DMS153 treated with DMSO at 0.1 percent for 48 hours (cell line): Measurements from ENCODE around the gene KCNE1.
A peak's percentile ranks its signal among the peaks of the same experiment; 100 is the strongest.
"Not testable (repeated sequence)": the region's sequence is repeated elsewhere in the genome, so short reads cannot be mapped to it uniquely, and the experiment has no call there.

ENCODE experiments used
- DNase-seq: peaks from one replicate; lab custom pipeline; 2025; ENCODE audit not compliant: unreplicated experiment; lab: John Stamatoyannopoulos, UW

KCNE1 gene

GRCh38 chr21:34513129-34513675 lies 1.2 kb upstream of the KCNE1 start:
- no peak for DNase-seq

DNA sequence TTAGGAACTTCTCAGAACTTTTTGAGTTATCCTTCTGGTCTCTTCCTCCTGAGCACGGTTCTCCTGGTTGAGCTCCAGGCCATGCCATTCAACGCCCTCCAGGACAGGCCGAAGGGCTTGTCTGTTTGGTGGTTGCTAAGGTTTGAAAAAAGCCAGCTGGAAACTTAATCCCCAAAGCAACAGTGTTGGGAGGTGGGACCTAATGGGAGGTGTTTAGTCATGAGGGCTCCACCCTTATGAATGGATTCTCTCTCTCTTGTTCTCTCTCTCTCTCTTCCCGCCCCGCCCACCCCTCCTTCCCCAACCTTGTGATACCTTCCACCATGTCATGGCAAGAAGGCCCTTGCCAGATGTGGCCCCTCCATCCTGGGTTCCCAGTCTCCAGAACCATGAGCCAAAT lies 829 bp downstream of the KCNE1 start:
- no peak for DNase-seq

DNA sequence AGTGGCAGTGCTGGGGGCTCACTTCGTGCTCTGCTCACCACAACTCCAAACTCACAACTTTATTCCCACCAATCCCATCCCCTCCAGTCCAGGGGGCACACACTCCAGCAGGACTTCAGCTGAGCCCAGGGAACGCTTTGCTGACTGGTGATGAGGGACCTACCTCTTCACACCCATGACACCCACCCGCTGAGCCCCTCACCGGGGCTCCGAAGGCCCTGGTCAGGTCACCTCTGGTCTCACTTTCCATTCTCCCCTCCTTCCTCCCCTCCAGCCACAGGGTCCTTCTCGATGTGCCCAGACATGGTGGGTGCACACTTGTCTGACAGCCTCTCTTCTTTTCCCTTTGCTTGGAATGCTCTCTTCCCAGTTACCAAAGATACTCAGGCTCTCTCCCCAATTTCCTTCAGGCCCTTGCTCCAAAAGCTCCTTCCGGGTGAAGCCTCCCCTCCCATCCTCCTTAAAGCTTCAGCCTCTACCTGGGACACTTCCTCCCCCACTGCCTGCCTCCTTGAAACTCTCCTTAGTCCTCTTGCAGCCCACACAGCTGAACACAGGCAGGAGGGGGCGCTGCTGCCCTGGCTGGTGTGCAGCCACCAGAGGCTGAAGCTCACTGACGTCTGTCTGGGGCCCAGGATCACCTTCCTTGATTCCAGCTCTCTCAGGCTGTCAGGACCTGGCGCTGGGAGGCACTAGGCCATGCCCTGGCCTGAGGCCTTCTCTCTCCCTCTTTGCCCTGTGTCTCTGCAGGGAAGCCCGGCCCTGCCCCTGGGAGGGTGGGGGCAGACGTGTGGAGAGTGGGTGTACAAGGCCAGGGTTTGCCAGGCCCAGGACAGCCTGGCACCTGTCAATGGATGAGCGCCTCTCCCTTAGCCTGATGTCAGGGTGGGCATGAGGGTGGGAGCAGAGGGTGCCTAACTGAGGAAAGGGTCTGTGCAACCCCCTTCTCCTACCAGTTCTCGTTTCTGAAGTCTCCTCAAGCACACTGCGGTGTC lies 1.6 kb downstream of the KCNE1 start:
- DNase-seq: peak; percentile 6

GRCh38 chr21:34509151-34509550 lies 2.9 kb downstream of the KCNE1 start:
- DNase-seq: no peak

- DNase-seq: no peak
These were observed 7.4 kb downstream of the KCNE1 start for GRCh38 chr21:34504595-34504994.

DNA sequence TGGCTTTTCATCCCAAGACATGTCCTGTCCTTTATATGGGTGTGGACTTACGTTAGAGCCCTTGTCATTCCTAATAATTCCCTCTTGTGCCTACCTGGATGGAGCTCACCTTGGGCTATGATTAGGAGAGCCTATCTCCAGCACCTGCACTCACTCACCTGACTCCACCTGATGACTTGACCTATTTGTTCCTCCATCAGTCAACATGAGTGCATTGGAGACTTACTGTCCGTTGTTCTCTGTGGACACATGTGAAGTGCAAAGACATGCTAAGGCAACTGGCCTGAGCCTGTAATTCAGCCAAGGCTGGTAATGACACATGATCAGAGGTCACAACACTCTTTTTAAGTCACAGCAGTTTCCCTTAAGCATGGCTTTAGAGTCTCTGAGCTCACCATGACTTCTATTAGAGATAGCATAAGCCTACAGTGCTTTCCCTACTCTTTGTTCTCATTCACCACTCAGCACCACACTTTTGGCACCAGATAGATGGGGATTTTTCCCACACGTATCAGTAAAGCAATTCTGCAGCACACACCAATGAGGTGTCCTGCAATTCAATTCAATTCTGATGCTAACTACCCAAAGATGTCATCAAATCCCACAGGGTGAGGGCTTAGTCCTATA lies 9.4 kb downstream of the KCNE1 start:
- no peak for DNase-seq

DNA sequence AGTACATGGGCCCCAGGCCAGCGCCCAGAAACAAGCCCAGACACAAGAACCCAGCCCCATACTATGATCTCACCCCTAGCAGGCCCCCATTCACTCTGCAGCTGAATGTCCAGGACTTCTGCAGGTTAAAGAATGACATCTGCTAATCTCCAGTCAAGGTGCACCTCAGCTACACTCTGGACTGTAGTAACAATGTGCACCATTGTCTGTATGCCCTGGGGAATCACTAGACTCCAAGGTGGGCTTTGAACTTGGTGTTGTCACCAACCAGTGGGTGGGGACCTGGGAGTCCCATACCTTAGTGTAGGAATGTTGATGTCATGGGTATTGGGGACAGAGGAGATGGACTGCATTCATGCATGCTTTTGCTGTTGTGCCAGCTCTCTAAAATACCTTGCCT lies 10.3 kb downstream of the KCNE1 start:
- DNase-seq: no peak

- DNase-seq: no peak
These were observed 11.8 kb downstream of the KCNE1 start for GRCh38 chr21:34500191-34500590.

DNA sequence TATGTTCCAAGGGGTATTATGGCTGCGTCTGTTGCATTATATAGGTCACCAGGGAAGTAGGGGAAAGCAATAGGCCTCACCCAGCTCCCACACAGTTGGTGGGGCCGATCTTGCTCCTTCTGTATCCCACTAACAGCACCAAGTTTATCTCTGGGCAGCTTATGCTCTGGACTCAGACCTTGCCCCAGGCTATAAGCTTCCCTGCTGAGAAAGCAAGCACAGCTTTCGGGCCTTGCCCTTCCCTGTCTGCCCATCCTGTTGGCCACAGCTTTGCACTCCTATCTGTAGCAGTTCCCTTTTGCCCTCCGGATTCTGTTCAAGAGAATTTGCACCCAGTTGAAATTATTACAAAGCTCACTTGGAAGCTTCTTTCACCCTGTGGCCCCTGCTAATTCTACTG lies 12.9 kb downstream of the KCNE1 start:
- no peak for DNase-seq

DNA sequence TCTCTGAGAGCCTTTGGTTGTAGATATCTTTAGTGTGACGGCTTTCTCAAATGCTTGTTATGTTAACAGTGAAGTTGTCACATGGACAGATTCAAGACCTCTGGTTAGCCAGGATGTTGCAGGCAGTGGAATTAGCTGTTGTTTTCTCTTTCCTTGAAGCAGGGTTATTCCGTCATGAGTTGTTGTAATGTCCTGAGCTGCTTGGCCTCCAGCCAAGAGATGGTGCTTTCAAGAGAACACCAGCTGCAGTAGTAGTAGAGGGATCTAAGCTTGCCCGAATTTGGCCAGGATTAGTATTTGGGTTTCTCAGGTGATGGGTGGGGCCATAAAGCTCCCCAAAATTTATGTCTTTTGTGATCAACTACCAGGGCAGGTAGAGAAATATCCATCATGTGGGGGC lies 13.4 kb downstream of the KCNE1 start:
- no peak for DNase-seq

DNA sequence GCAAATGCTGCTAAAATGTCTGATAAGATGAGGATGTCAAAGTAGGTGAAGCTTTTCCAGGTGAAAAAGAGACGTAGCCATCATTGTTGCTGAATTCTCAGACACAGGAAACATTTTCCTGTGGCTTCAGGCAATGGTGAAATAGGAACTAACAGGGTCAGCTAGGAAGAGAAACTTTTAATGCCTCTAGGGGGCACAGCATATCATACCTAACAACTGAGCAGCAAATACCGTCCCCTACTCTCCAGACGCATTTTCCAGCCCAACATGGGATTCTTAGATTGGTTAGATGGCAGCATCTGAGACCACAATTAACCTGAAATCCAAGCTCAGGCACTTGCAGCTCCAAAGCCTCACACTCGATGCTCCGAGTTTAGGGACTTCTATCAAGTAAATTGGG lies 28.2 kb downstream of the KCNE1 start:
- DNase-seq: not testable (repeated sequence)

GRCh38 chr21:34483435-34483834 lies 28.6 kb downstream of the KCNE1 start:
- not testable (repeated sequence) for DNase-seq

DNA sequence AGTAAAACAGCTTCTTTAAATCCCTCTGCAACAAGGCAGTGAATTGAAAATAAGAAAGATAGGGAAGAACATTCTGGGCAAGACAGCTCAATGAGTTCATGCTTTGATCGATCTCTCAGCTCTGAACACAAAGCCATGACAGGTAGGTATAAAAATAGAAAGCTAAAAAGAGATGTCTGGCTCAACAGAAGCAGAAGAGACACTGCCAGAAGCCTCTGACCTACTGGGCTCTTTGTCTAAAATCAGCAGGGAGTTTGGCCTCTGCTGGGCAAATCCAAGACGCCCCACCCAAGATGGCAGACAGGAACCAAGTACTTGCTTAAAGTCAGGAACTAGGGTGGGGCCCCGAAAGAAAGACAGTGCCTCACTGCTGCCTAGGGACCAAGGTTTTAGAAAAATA lies 44.7 kb downstream of the KCNE1 start:
- DNase-seq: not testable (repeated sequence)

GRCh38 chr21:34459426-34459825 lies 52.6 kb downstream of the KCNE1 start:
- DNase-seq: not testable (repeated sequence)

DNA sequence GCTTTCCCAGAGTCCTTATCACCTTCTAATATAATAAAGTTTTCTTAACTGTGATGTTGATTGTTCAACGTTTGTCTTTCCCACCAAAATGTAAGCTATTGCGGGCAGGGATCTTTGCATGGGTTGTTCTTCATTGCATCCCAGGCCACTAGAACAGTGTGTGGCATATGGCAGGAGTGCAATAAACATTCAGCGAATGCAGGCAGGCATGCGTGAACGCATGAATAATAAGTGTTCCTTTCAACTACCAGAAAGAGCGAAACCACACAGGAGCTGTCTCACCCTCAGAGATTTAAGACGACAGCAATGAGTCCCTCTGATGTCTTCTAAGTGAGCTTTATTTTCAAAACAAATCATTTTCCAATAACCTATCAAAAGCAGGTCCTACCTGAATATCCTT lies 53.7 kb downstream of the KCNE1 start:
- DNase-seq: not testable (repeated sequence)

DNA sequence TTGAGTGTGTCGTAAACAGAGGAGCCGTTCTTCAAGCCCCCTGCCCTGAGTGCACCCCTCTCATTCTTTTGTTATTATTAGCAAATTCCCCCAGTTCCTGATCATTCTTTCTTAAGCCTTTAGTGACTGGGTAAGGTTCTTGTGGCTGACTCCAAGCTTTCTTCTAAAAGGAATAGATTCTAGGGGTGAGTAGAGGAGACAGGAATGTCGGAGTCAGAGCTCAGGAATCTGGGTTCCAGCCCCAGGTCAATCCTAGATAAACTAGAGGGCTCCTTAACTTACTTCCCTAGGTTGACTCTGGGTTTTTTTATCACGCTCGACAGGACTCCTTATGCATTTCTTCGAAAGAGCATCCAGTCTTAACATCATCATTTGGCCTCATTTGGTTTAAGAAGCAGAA lies 55.8 kb downstream of the KCNE1 start:
- not testable (repeated sequence) for DNase-seq

DNA sequence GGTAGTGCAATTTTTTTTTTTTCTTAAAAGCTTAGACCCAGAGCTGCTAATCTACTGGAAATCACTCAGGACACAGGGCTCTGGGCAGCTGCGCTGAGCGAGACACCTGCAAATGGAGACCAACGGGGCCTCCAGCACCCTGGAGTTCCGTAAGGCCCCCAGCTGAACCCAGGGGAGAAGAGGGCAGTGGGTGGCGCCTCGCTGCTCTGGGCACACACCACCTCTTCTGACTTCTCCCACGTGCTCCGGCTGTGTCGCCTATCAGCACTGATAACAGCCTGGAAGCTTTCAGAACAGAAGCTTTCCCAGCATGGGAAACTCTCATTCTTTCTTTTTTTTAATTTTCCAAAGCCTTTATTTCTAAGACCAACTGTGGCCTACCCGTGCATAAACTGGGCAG lies 56.4 kb downstream of the KCNE1 start:
- DNase-seq: not testable (repeated sequence)

DNA sequence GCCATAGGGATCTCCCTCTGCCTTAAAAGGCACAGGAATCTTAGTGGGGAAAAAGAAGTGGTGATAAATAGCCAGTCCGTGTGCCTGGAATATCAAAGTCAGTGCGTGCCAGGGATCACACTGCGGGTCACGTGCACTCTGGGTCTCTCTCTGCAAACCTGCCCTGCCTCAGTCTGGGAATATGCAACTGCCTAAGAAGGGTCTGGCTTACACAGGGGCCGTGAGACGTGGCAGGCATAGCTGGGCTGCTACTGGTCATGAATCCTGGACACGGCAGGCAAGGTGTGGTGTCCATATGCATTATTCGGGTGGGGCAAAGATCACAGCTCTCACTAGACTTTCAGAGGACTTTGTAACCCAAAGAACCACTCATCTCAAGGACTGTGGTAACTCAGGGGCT lies 65.0 kb downstream of the KCNE1 start:
- DNase-seq: not testable (repeated sequence)

DNA sequence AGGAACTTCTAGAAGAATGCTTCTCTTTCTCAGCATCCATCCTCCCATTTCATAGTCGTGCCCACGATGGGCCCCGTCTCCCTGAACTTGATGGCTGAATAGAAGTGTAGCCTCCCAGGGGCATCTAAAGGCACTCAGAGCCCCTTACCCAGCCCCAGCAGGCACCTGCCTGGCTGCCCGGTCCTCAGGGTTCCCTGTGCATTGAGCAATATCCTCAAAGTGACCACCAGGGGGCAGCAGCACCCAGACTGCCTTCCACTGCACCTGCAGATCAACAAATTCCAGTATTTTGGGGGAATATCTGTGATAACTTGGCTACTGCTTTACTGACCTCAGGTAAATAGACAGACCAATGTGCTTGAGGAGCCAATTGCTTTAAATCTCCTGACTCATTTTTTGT lies 68.5 kb downstream of the KCNE1 start:
- DNase-seq: not testable (repeated sequence)

DNA sequence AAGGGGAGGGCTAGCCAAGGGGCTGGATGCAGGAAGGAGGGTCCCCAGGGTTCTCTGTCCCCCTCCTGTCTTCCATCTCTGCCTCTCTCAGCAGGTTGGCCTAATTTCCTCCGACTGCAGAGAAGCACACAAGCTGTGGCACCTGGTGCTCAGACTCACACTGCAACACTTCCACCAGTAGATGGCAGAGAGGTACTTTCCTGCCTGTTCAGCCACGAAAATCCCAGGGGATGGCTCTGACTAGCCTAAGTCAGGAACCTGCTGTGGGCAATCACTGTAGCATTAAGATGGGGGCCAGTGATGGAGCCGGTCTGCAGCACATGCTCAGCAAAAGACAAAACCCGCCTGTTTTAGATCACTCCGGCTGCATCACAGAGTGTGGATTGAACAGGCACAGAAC lies 82.3 kb downstream of the KCNE1 start:
- not testable (repeated sequence) for DNase-seq

GRCh38 chr21:34428441-34428840 lies 83.6 kb downstream of the KCNE1 start:
- DNase-seq: not testable (repeated sequence)

DNA sequence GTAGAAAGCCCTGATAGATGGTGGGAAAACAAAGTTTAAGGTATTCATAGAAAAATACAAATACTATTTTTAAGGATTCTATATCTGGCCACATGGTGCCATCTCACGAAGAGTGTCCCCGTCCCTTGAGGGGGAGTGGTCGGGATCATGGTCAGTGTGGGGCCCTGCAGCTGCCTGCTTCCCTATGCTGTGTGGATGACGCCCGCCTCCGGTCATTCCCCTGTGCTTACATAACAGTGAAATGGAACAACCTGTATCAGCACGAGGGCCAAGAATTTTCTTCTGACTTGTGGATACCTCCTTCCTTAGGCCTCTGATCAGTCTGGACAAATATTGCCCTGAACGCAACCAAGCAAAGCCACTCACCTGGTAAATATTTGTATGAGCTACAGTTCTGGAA lies 84.7 kb downstream of the KCNE1 start:
- DNase-seq: not testable (repeated sequence)
